Measurements from ENCODE around the gene SEC22B.
"Not testable (repeated sequence)": the region's sequence is repeated elsewhere in the genome, so short reads cannot be mapped to it uniquely, and the experiment has no call there.

DNA sequence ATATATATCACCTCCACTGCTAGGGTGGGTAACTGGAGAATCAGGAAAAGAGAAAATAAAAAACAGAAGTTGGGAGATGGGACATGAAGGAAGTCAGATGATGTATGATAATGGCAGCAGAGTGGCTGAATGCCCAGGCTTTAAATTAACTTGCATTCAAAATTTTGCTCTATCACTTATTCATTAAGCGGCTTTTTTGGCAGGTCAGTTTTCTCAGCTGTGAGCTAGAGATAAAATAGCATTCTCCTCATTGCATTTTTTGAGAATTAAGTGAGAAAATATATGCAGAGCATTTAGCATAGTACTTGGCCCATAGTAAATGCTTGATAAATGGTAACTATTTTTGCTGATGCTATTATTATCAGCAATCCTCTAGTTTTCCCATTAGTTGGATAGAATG is 74.7 kb downstream of the SEC22B start:
- not testable (repeated sequence) for TF ChIP-seq POLR2AphosphoS5 (IDR thresholded peaks at IDR 0.05)
- TF ChIP-seq, protein P1, sequence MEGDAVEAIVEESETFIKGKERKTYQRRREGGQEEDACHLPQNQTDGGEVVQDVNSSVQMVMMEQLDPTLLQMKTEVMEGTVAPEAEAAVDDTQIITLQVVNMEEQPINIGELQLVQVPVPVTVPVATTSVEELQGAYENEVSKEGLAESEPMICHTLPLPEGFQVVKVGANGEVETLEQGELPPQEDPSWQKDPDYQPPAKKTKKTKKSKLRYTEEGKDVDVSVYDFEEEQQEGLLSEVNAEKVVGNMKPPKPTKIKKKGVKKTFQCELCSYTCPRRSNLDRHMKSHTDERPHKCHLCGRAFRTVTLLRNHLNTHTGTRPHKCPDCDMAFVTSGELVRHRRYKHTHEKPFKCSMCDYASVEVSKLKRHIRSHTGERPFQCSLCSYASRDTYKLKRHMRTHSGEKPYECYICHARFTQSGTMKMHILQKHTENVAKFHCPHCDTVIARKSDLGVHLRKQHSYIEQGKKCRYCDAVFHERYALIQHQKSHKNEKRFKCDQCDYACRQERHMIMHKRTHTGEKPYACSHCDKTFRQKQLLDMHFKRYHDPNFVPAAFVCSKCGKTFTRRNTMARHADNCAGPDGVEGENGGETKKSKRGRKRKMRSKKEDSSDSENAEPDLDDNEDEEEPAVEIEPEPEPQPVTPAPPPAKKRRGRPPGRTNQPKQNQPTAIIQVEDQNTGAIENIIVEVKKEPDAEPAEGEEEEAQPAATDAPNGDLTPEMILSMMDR (IDR thresholded peaks at IDR 0.05): not testable (repeated sequence)
